ENCODE data around the gene GTPBP4.
"Not testable (repeated sequence)": the region's sequence is repeated elsewhere in the genome, so short reads cannot be mapped to it uniquely, and the experiment has no call there.

GTPBP4 gene

DNA sequence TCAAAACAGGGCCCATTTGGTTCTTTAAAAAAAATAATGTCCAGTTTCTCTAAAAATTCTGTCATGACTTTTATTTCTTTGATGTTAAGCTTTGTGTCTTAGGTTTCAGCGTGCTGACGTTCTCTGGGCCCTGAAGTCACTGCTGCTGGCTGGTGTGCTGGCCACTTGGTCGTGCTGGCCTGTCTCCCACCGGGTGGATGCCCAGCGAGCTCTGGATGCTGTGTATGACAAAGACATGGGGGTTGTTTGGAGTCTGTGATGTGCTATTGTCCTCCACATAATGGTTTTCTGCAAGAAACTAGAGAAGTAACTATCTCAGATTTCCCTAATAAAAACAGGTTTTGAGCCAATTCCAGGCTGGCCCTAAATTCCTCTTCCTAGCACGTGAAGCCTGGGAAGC, 47.0 kb downstream of the GTPBP4 start:
- no peak for DNase-seq

DNA sequence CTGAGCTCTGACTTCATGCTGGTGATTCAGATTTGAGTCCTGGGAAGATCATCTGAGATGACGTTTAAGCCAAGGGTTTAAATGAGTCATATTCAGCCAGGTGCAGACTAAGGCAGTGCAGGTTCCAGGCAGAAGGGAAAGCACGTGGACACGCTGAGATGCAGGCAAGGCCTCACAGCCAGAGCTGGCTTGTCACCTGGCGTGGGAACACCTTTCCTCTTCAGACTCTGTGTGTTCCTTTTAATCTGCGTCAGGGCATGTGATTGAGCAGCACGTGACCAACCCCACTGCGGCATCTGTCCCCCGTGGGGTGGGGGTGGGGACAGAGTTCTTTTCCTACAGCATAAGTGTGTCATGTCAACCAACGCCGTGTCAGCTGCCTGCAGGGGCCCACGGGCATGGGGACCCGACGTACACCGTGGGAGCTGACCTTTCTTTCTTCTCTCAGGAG, 48.1 kb downstream of the GTPBP4 start:
- DNase-seq: no peak

DNA sequence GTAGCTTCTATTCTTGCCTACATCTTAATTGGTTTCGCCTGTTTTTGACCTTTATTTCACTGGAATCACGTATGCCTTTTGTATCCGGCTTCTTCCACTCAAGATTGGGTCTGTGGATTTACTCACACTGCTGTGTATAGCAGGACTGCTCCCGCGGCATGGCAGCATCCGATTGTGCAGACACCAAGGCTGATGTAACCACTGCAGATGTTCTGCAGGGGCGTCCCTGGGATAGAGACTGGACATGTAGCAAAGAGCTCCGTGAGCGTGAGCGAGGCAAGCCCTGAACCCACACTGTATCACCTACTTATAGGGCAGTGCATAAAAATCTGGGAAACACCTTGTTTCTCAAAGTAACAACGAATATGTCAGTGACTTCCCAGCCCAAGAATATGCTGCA, 48.9 kb downstream of the GTPBP4 start:
- no peak for DNase-seq

DNA sequence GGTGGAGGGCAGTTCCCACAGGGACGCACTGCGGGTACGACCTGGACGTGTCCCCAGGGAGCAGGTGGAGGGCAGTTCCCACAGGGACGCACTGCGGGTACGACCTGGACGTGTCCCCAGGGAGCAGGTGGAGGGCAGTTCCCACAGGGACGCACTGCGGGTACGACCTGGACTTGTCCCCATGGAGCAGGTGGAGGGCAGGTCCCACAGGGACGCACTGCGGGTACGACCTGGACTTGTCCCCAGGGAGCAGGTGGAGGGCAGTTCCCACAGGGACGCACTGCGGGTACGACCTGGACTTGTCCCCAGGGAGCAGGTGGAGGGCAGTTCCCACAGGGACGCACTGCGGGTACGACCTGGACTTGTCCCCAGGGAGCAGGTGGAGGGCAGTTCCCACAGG, 50.5 kb downstream of the GTPBP4 start:
- not testable (repeated sequence) for DNase-seq

DNA sequence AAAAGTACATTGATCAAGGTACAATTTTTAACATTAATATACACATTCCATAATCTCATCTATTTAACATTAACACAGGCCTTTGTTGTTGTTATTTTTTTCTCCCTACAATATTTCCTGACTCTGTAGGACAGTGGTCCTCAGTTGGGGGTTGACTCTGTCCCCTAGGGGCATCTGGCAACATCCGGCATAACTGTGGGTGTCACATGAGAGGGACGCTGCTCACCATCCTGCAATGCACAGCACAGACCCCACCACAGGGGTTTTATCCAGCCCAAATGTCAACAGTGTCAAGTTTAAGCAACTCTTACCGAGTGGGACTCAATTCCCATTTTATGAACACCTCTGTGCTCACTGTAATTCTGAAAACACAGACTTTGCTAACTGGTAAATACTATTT, 51.9 kb downstream of the GTPBP4 start:
- DNase-seq: no peak

DNA sequence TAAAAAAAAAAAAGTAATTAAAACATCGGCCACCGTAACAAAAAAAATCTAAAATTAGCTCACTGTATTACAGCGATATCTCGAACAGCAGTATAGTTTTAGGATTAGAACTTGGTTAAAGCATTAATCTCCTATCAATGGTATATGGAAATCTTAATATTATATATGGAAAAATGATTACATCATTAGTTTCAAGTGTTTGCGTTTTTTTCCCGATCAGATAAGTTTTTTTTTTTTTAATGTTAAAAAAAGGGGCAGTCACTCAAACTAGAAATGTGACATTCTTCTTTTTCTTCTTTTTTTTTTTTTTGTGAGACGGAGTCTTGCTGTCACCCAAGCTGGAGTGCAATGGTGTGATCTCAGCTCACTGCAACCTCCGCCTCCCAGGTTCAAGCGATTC, 53.3 kb downstream of the GTPBP4 start:
- DNase-seq: no peak

DNA sequence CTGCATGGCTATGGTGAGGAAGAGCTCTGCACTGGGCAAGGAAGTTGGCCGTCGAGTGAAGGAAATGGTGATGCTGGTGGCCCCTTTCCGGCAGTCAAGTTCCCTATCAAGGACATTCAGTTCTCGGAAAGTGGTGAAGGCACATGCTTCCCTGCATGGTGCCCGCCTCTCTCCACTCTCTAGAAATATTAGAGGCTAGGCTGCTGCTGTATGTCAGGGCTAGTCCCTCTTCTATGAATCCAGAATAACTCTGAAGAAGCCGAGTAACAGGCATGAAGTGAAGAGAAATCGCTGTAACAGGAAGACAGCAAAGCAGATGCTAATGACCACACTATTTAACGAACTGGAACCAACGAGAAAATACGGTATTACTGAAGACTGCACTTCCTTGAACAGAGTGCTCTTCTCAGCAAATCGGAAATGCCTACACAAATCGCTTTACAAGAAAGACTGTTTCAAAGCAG, 55.3 kb downstream of the GTPBP4 start:
- no peak for DNase-seq

DNA sequence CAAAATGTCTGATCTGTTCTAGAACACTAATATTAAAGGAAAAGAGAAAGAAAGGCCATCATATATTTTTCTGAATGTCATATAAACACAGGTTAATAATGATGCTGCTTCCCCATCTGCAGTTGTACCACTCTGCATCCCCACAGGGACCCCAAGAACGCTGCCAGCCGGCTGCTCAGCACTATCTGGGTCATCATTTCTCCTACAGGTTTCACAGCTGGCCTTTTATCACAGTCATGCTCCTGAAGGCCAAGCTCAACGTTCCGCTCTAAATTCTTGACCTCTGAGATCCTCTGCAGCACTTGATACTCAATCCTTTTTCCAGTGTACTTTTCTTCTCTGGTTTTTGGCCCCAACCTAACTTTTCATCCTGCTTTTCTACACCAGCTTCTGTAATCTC, 55.9 kb downstream of the GTPBP4 start:
- no peak for DNase-seq

DNA sequence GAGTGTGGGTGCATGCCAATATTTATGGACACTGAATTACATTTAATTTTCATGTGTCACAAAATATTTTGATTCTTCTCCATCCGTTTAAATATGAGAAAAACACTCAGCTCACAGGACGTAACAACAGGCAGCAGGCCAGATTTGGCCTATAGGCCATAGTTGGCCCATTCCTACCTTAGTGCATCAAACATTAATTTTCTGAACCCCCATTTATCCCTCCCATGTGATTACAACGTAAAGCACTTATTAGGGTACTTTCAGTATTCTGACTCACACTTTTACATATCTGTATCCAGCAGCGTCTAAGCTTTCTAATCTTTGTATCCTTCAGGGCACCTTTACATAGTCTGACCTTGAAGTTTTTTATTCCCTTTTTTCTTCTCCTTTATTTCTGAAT, 56.7 kb downstream of the GTPBP4 start:
- no peak for DNase-seq

DNA sequence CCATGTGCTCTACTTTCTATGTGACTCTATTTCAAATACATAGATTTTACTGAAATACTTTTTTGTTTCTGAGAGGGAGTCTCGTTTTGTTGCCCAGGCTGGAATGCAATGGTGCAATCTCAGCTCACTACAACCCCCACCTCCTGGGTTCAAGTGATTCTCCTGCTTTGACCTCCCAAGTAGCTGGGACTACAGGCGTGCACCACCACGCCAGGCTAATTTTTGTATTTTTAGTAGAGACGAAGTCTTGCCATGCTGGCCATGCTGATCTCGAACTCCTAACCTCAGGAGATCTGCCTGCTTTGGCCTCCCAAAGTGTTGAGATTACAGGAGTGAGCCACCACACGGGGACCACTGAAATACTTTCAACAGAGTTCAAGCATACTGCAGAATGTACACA, 57.2 kb downstream of the GTPBP4 start:
- no peak for DNase-seq

DNA sequence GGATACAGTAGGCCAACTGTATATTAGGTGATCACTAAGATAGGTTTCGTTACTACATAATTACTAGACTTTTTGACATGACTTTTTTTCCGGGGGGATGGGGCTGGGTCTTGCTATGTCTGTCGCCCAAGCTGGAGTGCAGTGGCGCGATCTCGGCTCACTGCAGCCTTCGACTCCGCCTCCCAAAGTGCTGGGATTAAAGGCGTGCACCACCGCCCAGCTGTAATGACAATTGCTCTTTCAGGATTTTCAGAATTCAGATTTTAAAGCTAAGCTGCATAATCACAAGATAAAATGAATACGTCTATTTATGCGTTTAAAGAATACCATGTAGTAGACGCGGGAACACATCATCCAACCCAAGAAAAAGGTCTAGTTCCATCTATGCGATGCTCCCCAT, 59.7 kb downstream of the GTPBP4 start:
- DNase-seq: no peak

DNA sequence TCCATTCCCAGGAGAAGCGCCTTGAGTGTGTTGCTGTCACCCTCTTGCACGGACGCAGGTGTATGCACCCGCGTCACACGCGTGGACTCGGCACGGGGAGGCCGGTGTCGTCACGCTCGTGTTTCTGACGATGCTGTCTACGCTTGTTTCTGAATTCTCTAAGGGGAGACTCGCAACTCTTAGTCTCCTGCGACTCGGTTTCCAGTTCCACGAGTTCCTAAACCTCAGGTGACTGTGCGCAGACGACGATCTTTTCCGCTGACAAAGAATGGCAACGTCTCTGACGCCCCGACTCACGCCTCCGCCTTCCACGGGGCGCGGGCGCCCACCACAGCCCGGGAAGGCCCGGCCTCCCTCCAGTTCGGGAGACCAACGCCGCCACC, 60.1 kb downstream of the GTPBP4 start:
- DNase-seq: no peak

DNA sequence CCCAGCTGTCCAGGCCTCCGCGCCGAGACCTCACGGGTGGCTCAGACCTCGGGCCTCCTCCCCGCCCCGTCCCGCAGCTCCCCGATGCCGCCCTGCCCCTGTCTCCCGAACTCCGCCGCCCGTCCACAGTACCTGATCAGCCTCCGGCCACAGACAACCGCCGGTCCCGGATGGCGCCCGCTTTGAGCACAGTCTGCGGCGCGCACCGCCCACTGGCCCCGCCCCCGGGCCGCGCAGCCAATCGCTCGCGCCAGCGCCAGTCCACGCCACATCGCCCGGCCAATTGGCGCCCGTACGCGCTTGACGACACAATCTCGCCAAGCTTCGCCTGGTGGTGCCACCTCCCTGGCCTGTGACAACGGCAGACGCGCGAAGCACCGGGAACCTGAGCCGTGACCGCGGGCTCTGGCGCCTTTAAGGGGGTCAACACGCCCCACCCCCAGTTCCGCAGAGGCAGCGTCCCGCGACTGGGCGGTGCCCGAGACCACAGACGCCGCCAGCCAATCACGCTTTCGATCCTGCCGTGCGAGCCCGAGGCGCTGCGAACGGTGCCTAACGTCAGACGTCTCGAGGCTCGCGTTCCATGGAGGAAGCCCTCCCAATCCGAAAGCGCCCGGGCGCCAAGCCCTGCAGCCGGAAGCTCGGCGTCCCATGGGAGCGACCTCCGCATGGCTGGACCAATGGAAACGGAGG, 60.6 kb downstream of the GTPBP4 start, which contains the start of gene IDI1:
Gene IDI1, minus strand, starts transcription at position 388 of the 693 bp plus-strand sequence. Its CDS starts 116 bp downstream, at position 272.
- DNase-seq: peak; percentile 66

DNA sequence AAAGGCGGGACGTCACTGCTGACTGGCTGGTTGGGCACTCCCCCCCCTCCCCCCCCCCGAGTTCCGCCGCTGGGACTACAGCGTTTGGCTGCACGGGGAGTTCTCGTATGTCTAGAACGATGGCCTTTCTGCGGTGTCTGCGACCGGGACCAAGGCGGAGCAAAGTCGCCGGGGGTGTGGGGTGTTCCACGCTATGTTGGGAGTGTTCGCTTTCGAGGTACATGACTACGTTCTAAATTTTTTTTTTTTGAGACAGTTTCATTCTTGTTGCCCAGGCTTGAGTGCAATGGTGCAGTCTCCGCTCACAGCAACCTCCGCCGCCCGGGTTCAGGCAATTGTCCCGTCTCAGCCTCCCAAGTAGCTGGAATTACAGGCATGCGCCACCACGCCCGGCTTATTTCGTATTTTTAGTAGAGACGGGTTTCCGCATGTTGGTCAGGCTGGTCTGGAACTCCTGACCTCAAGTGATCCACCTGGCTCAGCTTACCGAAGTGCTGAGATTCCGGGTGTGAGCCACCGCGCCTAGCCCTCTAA, 61.3 kb downstream of the GTPBP4 start:
- no peak for DNase-seq

DNA sequence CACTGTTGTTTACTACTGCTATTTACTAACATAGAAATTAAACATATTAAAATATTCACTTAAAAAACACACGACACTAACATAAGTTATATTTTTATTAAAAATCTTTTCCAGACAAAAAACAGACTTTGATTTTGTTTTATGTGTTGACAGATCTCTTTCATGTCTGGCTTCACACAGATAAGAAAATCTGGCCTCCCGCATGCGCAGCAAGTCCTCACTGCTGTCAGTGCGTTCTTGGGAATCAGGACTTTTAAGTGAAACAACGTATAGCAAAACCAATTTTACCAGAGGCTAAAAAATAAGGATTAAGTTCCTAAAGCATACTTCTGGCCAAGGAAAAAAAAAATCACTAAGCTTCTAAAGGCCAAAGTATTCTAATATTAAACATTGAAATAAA, 61.9 kb downstream of the GTPBP4 start:
- no peak for DNase-seq

DNA sequence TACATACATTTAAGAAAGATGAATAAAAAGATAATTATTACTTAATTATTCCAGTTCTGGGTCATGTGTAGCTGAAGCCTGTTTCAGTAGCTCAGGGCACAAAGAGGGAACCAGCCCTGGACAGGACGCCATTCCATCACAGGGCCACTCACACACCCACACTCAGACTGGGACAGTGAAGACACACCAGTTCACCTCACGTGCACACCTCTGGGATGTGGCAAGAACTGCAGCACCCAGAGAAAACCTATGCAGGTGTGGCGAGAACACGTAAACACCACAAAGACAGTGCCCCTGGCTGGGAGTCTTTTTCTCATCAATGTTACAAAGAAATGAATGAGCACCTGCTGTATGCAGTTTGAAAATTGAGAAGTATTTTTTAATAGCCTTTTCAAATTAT, 62.3 kb downstream of the GTPBP4 start:
- no peak for DNase-seq

DNA sequence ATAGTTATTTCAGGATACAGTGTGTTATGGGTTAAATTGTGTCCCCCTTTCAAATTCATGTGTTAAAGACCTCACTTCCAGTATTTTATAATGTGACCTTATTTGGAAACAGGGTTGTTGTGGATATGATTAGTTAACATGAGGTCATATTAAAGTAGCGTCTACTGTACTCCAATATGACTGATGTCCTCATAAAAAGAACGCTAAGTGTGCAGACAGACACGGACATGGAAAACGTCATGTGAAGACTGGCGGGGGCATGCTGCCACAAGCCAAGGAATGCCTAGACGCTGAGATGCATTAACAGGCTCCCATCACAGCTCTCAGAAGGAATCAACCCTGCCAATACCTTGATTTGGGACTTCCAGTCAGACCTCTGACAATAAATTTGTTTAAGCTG, 66.5 kb downstream of the GTPBP4 start:
- DNase-seq: no peak

DNA sequence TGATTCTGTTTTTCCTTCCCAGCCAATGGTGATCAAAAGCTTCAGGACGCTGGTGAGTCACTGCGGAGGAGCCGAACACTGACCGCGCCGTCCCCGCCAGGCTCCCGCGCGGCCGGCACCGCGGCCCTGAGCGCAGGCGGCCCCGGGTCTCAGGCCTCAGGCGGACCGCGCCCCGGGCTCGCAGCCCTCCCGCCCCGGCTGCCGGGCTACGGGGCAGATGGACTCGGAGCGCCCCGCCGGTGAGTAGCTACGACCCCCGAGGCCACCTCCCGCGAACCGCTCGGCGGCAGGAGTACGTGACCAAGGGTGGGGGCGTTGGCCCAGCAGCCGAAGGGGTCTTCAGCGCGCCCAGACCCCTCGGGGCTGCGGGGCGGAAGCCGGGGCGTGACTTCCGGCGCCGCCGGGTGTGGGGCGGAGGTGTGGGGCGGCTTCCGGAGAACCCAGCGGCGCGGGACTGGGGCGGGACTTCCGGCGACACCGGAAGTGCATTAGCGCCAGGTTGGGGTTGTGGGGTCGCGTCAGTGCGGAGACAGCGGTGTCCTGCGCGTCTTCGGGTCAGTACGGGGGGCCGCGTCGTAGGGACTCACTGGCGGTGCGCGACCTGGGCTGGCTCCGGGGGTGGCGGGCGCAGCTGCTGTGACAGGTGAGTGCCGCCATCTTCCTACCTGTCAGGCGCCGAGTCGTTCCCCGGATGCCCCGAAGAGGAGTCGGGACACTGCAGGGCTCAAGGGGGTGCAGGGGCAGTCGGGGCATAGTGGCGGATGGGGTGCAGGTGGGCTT, 68.3 kb downstream of the GTPBP4 start, which contains the start of gene WDR37:
Gene WDR37, plus strand, starts transcription at position 60 of the 780 bp plus-strand sequence. CDS start 15,771 bp downstream, outside the sequence.
- DNase-seq: no peak

DNA sequence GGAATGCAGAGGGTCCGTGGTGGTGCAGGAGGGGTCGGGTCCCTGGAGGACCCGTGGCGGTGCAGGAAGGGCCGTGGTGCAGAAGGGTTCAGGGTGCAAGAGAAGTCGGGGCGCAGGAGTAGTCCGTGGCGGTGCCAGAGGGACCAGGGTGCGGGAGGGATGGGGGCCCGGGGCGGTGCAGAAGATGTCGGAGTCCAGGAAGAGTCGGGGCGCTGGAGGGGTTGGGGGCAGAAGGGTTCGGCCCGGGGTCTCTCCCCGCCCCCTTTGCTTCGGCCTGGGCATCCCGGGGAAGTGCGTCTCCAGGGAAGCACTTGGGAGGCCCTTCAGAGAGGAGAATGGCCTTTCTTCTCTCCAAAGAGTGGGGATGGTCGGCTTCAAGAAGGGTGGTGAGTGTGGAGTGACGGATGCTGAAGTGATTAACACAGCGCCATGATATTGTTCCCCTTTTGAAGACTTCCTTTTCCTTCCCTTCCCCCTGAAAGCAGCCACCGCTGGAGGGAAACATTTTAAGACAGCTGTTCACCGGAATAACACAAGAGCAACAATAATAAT, 68.9 kb downstream of the GTPBP4 start:
- no peak for DNase-seq

DNA sequence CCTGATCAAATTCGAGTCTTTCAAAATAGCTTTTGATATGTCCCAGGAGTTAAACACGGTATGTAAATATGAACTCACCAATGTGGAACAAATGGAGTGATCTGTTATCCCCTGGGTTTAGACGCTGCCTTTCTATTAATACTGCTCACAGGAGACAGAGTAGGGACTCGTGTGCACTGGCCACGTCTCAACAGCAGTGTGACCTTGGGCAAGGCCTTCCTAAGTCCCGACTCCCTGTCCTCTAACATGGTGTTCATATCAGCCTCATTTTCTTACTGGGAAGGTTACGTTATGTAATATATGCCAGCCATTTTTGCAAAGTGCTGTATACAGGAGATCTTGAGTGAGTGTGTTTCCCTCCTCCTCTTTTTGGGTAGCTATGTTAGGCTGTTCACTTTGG, 69.8 kb downstream of the GTPBP4 start:
- DNase-seq: no peak

DNA sequence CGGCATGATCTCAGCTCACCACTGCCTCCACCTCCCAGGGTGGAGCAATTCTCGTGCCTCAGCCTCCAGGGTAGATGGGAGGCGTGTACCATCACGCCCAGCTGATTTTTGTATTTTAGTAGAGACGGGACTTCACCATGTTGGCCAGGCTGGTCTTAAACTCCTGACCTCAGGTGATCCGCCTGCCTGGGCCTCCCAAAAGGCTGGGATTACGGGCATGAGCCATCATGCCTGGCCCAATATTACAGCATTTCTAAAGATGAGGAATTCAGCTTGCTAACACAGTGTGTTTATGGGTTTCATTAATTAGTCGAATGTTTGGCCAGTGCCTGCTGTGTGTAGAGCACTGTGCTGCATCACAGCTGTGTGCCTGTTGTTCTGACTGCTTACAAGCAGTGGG, 71.7 kb downstream of the GTPBP4 start:
- DNase-seq: no peak

DNA sequence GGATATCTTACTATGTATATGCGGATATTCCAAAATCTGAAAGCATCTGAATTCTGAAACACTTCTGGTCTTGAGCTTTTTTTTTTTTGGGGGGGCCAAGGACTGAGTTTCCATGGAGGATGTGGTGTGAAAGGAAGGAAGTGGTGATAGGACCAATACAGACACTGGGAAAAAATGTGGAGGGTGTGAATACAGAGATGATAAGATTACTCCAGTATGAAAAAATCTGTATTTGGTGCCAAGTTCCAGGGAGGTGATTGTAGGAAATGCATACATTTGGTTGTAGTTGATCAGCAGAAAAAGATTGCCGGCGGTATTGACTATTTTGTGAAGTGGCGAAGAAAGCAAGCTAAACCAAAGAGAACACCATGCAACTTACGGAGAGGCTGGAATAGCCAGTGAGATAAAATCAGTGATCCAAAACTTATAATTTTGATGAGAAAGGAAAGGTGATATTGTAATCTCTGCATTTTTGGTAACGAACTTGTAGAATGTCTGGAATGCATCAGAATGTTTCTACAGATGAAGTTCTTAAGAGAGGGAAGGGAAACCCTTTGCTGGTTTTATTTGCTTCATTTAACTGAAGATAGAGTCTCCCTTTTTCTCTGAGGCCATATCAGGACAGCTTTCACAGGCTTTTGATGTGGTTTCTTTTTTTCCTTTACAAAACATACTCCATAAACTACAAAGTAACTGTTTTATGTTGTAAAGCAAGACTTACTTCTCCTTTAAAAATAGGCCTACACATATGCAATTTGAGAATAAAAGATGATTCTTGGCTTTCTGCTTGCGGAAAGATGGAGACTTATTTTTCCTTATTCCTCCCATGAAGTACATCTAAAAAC, 73.9 kb downstream of the GTPBP4 start:
- no peak for DNase-seq
